HTR-8/SVneo (cell line): ENCODE results near the gene UBXN7.
"Not testable (repeated sequence)": the region's sequence is repeated elsewhere in the genome, so short reads cannot be mapped to it uniquely, and the experiment has no call there.

Experiments used
- DNase-seq: peaks from one replicate; pipeline ENCODE4 v3.0.0; 2011; ENCODE audit warnings: low spot score, mixed read lengths; ENCODE audit not compliant: insufficient read length
- FAIRE-seq: peaks from 2 replicates; lab custom pipeline; 2011; peaks lifted over from hg19 to GRCh38; lab: Jason Lieb, UNC

Gene UBXN7

DNA sequence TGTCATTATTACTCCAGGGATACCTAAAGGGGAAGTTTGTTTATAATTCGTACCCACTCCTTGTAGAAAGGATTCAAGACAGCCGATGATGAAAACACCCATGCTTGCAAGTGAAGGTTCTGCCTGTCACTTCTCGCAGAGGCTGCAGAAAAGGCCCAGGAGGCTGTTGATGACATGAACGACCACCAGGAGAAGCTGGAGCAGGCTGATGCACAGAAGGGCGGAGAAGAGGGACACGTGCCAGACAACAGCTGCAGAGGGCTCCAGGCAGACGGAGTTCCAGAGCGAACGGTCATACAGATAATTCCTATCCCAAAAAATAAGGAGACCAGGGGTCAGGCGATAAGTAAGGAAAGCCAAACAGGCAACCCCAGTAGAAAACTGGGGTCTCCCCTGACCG lies 108.5 kb downstream of the UBXN7 start:
- no peak for FAIRE-seq
- no peak for DNase-seq

DNA sequence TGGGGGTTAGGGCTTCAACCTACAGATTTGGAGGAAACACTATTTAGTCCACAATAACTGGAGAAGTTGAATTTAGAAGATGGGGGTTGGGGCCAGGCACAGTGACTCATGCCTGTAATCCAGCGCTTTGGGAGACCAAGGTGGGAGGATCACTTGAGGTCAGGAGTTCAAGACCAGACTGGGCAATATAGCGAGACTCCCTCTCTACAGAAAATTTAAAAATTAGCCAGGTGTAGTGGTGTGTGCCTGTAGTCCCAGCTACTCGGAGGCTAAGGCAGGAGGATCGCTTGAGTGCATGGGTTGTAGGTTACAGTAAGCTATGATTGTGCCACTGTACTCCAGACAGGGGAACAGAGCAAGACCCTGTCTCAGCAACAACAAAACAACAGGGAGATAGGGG lies 109.2 kb downstream of the UBXN7 start:
- no peak for FAIRE-seq

DNA sequence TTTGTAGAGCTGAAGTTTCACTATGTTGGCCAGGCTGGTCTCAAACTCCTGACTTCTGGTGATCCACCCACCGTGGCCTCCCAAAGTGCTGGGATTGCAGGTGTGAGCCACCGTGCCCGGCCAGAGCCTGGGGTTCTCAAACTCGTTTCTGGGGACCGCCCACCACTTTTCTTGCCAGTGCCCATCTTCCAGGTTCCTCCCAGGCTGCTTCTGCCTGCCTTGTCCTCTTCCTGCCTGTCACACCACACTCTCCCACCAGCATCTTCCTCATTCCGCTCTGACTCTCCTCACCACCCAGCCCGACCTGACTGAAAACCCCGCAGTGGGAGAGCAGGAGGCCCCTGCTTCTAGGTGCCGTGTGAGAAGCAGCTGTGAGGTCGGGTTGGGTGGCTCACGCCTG lies 111.1 kb downstream of the UBXN7 start:
- DNase-seq (no peak), FAIRE-seq (no peak)

More for the DNA sequence above, 109.2 kb downstream of the UBXN7 start:
- no peak for DNase-seq

DNA sequence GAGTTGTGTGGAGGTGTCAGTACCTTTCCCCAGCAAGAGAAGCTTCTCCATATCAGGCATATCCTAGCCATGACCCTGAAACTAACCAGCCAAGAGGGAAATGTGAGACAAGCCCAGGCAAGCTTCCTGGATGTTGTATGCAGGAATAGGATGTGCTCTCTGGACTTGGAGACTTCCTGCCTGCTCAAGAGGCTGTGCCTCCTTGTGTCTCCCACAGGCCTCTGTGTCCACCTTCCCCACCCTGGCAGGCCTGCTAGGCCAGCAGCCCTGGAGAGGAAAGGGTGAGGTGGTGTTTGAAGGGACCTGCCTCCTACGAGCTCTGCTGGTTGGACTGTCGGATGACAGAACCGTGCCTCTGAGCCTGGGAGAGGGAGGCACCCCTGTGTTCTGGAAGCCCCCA lies 112.1 kb downstream of the UBXN7 start:
- DNase-seq (no peak), FAIRE-seq (no peak)

DNA sequence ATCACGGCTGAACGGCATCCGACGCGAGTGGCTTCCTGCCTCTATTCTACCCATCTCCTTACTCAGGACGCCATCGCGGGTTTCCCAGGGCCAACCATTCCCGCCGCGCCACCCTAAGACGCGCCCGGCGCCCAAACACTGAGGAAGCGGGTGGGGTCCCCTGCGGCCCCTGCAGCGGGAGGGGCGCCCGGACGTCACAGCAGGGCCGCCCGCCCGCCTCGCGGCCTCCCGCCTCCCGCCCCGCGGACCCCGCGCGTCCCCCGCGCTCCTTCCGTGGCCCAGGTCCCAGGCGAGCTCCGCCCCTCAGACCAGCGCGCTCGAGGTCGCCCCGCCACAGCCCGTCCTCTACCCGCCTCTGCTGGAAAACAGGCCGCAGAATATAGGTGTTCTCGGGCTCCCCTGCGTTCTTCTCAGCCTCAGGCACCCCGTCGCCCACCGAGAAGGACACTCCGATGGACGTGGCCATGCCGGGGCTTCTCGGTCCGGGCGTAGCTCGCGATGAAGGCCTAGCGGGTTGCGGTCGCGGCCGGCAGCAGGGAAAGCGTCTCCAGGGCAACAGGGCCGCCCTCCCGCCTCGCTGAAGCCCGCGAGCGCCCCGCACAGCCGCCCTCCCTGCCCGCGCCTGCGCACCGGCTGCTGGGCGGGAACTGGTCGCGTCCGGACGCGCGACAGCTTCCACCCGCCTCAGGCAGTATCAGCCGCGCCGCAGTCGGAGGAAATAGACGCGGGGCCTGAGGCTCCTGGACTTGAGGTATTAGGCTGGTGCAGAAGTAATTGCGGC lies 114.3 kb downstream of the UBXN7 start, which contains the start of gene DYNLT2B:
Gene DYNLT2B, minus strand, starts transcription at position 554 of the 781 bp plus-strand sequence. Its CDS starts 88 bp downstream, at position 466.
- DNase-seq (peak; percentile 96), FAIRE-seq (peak; percentile 9)

DNA sequence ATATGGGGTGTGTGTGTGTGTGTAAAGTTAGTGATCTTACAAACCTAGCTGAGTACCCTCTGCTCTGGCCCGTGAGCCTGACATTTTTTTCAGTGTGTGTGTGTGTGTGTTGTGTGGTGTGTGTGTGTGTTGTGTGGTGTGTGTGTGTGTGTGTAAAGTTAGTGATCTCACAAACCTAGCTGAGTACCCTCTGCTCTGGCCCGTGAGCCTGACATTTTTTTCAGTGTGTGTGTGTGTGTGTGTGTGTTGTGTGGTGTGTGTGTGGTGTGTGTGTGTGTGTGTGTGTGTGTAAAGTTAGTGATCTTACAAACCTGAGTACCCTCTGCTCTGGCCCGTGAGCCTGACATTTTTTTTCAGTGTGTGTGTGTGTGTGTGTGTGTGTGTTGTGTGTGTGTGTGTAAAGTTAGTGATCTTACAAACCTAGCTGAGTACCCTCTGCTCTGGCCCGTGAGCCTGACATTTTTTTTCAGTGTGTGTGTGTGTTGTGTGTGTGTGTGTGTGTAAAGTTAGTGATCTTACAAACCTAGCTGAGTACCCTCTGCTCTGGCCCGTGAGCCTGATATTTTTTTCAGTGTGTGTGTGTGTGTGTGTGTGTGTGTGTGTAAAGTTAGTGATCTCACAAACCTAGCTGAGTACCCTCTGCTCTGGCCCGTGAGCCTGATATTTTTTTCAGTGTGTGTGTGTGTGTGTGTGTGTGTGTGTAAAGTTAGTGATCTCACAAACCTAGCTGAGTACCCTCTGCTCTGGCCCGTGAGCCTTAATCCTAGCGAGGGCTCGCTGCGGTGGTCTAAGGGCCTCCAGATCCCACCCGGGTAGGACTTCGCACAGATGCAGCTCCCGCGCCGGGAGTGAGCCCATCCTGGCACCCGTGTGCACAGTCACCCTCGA lies 115.2 kb downstream of the UBXN7 start:
- not testable (repeated sequence) for DNase-seq, FAIRE-seq

DNA sequence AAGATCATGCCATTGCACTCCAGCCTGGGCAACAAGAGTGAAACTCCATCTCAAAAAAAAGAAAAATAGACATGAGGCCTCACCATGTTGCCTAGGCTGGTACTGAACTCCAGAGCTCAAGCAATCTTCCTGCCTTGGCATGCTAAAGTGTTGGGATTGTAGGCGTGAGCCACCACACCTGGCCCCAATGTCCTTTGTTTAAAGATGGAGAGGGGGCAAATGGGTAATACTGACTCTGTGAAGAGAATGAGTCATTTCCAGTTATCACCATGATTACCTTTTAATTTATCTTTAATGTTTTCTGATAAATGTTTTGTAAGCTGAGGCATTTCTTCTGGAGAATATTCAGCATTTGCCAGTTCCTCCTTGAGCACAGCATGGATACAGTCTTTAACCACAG lies 116.4 kb downstream of the UBXN7 start:
- FAIRE-seq (no peak), DNase-seq (no peak)

DNA sequence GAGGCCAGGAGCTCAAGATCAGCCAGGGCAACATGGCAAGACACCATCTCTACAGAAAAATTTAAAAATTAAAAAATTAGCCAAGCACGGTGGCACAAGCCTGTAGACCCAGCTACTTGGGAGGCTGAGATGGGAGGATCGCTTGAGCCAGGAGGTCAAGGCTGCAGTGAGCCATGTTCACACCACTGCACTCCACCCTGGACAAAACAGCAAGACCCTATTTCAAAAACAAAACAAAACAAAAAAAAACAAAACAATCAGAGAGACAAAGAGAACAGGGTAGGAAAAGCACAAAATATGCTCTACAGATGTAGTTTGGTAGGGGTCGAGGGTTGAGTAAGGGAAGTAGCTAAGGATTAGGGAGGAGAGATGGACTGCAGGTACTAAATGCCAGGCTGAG lies 117.6 kb downstream of the UBXN7 start:
- DNase-seq (no peak), FAIRE-seq (no peak)

DNA sequence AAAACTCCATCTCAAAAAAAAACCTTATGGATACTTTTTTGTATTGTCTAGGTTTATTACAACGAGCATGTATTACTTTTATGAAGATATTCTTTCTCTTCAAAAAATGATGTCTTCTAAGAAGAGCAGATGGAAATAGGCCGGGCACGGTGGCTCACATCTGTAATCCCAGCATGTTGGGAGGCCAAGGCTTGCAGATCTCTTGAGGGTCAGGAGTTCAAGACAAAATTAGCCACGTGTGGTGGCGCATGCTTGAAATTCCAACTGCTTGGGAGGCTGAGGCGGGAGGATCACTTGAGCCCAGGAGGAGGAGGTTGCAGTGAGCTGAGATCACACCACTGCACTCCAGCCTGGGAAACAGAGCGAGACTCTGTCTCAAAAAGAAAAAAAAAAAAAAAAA lies 118.1 kb downstream of the UBXN7 start:
- not testable (repeated sequence) for DNase-seq, FAIRE-seq

DNA sequence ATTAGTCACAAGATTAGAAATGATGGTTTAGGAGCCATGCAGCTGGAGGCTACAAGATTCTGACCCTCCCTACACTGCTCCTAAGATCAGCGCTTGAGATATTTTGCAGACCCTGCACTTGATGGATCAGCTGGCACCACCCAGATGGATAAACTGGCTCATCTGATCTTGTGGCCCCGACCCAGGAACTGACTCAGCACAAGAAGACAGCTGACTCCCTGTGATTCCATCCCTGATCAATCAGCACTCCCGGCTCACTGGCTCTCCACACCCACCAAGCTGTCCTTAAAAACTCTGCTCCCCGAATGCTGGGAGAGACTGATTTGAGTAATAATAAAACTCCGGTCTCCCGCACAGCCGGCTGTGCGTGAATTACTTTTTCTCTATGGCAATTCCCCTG lies 129.3 kb downstream of the UBXN7 start:
- DNase-seq, FAIRE-seq: not testable (repeated sequence)

DNA sequence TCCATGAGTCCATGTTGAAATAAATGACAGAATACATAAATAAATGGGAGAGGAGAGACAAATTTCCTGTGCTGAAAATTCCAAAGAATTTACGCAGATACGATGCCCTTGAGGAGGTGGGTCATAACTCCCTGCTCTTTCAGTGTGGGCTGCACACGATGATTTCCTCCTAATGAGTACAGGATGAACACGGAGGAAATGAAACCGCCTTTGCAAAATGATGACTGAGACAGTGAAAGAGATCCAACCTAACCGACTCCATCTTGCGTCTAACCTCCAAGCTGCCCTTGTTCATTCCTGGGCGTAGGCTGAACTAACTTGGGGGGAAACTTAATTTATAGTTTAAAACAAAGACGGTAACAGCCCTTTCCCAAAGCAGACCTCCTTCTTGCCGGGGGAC lies 129.7 kb downstream of the UBXN7 start:
- DNase-seq, FAIRE-seq: not testable (repeated sequence)

DNA sequence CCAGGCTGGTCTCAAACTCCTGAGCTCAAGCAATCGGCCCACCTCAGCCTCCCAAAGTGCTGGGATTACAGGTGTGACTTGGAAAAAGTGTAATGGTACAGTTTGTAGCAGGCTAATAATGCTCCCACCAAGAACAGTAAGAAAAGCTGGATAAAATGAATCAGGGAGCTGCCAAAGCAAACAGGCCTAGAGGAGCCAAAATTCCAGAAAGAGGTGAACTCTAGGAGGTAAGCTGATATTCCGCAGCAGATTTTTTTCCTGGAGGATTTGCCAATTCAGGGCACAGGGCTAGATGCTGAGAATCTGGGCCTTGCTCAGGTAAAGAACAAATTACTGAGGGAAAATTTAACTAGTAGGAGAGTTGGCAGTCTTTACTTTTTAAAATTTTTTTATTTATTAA lies 133.7 kb downstream of the UBXN7 start:
- DNase-seq = no peak
- FAIRE-seq = no peak
